HEK293 (cell line): ENCODE measurements around the gene TMPRSS6.

Source experiments
- CTCF ChIA-PET: fragments of 350-600 bp; formaldehyde crosslinking; extraction: SDS; loops from one replicate; lab custom pipeline; 2021; ENCODE audit warnings: antibody characterized with exemption; lab: Yijun Ruan, JAX
- POLR2A ChIA-PET: fragments of 300-600 bp; formaldehyde crosslinking; extraction: SDS; loops from one replicate; lab custom pipeline; 2020; ENCODE audit warnings: antibody characterized with exemption, inconsistent platforms; lab: Yijun Ruan, JAX
- H3K27ac ChIP-seq: fragments of 200-500 bp; sonication (Bioruptor generic); 2 replicates; pipeline ENCODE4 v1.5.1; 2014; ENCODE audit warnings: low read depth, low read length, control low read depth, inconsistent platforms; ENCODE audit errors: extremely low read depth
- H3K36me3 ChIP-seq, 2 experiments: fragments of 200-500 bp in 1 of 2; sonication (Bioruptor generic) in 1 of 2; 1 replicate in 1 of 2; 2 replicates in 1 of 2; pipeline ENCODE4 v1.5.1; 2014 to 2017; ENCODE audit warnings: inconsistent platforms in 2 of 2, low read length in 2 of 2; ENCODE audit not compliant: control insufficient read depth in 2 of 2, insufficient read depth in 1 of 2
- H3K4me1 ChIP-seq: fragments of 200-500 bp; sonication (Bioruptor generic); 2 replicates; pipeline ENCODE4 v1.5.1; 2014; ENCODE audit warnings: mild to moderate bottlenecking, low read length, inconsistent platforms; ENCODE audit not compliant: control insufficient read depth, insufficient read depth
- H3K4me3 ChIP-seq: 2 replicates; pipeline ENCODE4 v1.5.1; 2011; ENCODE audit warnings: low read depth, mild to moderate bottlenecking, control low read depth, low read length, moderate library complexity
- H3K9me3 ChIP-seq: fragments of 200-500 bp; sonication (Bioruptor generic); 2 replicates; pipeline ENCODE4 v1.5.1; 2014; ENCODE audit warnings: low read depth, low read length, inconsistent platforms; ENCODE audit not compliant: control insufficient read depth, insufficient read depth
- KLF10 ChIP-seq: fragments of 450-650 bp; IDR thresholded peaks from 2 replicates; pipeline ENCODE4 v1.5.1; 2018; ENCODE audit warnings: missing biosample characterization, mild to moderate bottlenecking, missing genetic modification characterization
- ZBTB20 ChIP-seq: fragments of 450-650 bp; formaldehyde crosslinking; IDR thresholded peaks from 2 replicates; pipeline ENCODE4 v1.5.1; 2016; ENCODE audit warnings: missing biosample characterization, missing genetic modification characterization
- ZNF121 ChIP-seq: fragments of 450-650 bp; formaldehyde crosslinking; IDR thresholded peaks from 2 replicates; pipeline ENCODE4 v1.5.1; 2016; ENCODE audit warnings: missing biosample characterization, missing genetic modification characterization
- ZNF2 ChIP-seq: fragments of 450-650 bp; formaldehyde crosslinking; IDR thresholded peaks from 2 replicates; pipeline ENCODE4 v1.5.1; 2016; ENCODE audit warnings: missing biosample characterization, missing genetic modification characterization
- ZNF214 ChIP-seq: fragments of 450-650 bp; formaldehyde crosslinking; IDR thresholded peaks from 2 replicates; pipeline ENCODE4 v1.5.1; 2017; ENCODE audit warnings: missing biosample characterization, mild to moderate bottlenecking, missing genetic modification characterization, borderline replicate concordance
- ZNF23 ChIP-seq: fragments of 450-650 bp; formaldehyde crosslinking; IDR thresholded peaks from 2 replicates; pipeline ENCODE4 v1.5.1; 2016; ENCODE audit warnings: missing biosample characterization, missing genetic modification characterization, borderline replicate concordance
- ZNF311 ChIP-seq: fragments of 450-650 bp; formaldehyde crosslinking; IDR thresholded peaks from 2 replicates; pipeline ENCODE4 v1.5.1; 2017; ENCODE audit warnings: missing biosample characterization, missing genetic modification characterization, borderline replicate concordance
- ZNF335 ChIP-seq: fragments of 450-650 bp; formaldehyde crosslinking; conservative IDR thresholded peaks from 2 replicates; pipeline ENCODE4 v1.5.1; 2016; ENCODE audit warnings: missing biosample characterization, missing genetic modification characterization
- ZNF341 ChIP-seq: fragments of 450-650 bp; formaldehyde crosslinking; IDR thresholded peaks from 2 replicates; pipeline ENCODE4; 2016; ENCODE audit warnings: low read depth, missing biosample characterization, missing genetic modification characterization
- ZNF366 ChIP-seq: fragments of 450-650 bp; formaldehyde crosslinking; conservative IDR thresholded peaks from 2 replicates; pipeline ENCODE4 v1.5.1; 2016; ENCODE audit warnings: missing biosample characterization, missing genetic modification characterization
- ZNF530 ChIP-seq: fragments of 450-650 bp; formaldehyde crosslinking; IDR thresholded peaks from 2 replicates; pipeline ENCODE4 v1.5.1; 2016; ENCODE audit warnings: low read depth, missing biosample characterization, missing genetic modification characterization
- ZNF548 ChIP-seq: fragments of 450-650 bp; formaldehyde crosslinking; IDR thresholded peaks from 2 replicates; pipeline ENCODE4 v1.5.1; 2016; ENCODE audit warnings: missing biosample characterization, missing genetic modification characterization
- ZNF558 ChIP-seq: fragments of 450-650 bp; formaldehyde crosslinking; IDR thresholded peaks from 2 replicates; pipeline ENCODE4 v1.5.1; 2016; ENCODE audit warnings: missing biosample characterization, missing genetic modification characterization
- ZNF626 ChIP-seq: fragments of 450-650 bp; sonication (Bioruptor Pico); formaldehyde crosslinking; IDR thresholded peaks from 2 replicates; pipeline ENCODE4 v1.5.1; 2018; ENCODE audit warnings: missing biosample characterization, missing genetic modification characterization, inconsistent platforms
- TF ChIP-seq, protein P1 (sequence below): fragments of 450-650 bp; IDR thresholded peaks from 2 replicates; pipeline ENCODE4 v1.5.1; 2018; ENCODE audit warnings: missing biosample characterization, missing genetic modification characterization

Gene TMPRSS6

DNA sequence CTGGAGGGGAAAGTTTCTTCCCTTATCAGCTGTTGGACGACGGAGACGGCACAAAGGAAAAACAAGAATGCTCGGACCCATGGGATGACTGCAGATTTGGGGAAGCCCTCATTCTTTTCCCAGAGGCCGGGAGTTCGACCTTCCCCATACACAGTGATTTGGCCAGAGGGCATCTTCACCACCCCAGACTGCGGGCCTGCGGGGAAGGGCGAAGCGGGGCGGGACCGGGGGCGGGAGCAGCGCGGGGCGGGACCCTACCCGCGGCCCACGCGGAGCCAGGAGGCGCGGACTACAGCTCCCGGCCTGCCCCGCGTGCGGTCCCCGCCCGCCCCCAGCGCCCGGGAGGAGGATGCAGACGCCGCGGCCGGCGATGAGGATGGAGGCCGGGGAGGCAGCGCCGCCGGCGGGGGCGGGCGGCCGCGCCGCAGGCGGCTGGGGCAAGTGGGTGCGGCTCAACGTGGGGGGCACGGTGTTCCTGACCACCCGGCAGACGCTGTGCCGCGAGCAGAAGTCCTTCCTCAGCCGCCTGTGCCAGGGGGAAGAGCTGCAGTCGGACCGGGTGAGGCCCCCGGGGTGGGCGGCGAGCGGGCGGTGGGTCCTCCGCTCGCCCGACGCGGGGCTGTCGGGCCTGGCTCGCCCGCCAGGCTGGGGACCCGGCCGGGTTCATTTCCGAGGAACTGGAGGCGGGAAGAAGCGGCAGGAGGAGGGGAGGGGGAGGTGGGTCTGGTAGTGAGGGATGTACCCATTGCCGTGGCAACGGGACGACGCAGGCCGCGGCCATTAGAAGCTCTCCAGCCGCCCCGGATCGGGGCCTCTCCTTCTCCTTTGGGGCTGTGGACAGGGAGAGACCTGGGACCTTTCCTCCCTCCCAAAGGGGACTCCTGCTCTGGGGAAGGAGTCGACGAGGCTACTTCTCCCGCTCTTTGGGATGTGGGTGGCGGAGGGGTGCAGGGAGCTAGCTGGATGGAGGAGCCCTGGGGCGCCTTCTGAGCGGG, 57.8 kb downstream of the TMPRSS6 start, which contains the start of gene KCTD17 (continued):
- TF ChIP-seq KLF10: peak; percentile 32; the same call in 1 of the 2 replicates
- TF ChIP-seq ZBTB20 (tag by site-specific recombination): peak; percentile 85
- TF ChIP-seq, protein P1, sequence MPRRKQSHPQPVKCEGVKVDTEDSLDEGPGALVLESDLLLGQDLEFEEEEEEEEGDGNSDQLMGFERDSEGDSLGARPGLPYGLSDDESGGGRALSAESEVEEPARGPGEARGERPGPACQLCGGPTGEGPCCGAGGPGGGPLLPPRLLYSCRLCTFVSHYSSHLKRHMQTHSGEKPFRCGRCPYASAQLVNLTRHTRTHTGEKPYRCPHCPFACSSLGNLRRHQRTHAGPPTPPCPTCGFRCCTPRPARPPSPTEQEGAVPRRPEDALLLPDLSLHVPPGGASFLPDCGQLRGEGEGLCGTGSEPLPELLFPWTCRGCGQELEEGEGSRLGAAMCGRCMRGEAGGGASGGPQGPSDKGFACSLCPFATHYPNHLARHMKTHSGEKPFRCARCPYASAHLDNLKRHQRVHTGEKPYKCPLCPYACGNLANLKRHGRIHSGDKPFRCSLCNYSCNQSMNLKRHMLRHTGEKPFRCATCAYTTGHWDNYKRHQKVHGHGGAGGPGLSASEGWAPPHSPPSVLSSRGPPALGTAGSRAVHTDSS: peak; percentile 59
- TF ChIP-seq ZNF121 (tag by site-specific recombination): peak; percentile 68; the same call in 1 of the 2 replicates
- TF ChIP-seq ZNF335: peak; percentile 63
- no peak for TF ChIP-seq ZNF366

DNA sequence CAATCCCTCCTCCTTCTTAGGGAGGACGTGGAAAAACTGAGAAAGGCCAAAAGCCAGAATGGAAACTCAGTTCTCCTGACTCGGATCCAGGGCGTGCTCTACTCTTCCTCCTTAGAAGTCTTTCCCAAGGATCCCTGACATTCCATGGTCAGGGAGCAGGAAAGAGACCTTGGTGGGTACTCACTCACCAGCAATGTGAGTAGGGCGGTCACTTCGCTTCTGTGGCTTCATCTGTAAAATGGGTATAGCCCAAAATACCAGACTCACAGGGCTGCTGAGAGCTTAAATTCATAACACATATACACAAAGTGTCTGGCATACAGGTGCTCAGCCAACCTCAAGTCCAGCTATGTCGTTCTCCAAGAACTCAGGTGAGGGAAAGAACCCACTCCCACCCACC, 58.6 kb downstream of the TMPRSS6 start:
- CTCF ChIA-PET: interaction anchor here (0.7 to 1.5 kb wide), 5 partner anchors 8 to 255 kb away, joined by 3 to 6 read pairs (median 4); no protein-coding TSS in a partner anchor
- H3K4me3 ChIP-seq: no peak overlapping the region
- POLR2A ChIA-PET: interaction anchor here (0.5 to 1.7 kb wide), 12 partner anchors 8 to 140 kb away, joined by 3 to 7 read pairs (median 3); partner anchors contain the start of gene TST

DNA sequence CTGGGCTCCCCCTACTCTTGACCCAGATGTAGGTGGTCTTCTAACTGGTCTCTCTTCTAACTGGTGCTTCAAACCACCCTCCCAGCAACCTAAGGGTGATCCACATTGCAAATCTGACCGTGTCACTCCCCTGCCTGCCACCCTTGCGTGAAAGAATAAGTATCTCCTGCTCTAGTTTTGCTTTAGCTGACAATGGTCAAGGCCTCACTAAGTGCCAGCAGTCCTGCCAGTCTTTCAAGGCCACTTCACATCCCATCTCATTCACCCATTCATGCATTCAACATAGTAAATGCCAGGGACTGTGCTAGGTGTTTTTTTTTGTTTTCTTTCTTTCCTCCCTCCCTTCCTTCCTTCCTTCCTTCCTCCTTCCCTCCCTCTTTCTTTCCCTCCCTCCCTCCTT, 60.3 kb downstream of the TMPRSS6 start:
- Histone ChIP-seq H3K4me1 (peaks cover 5% of the 10 kb centered on the region; the same call in 1 of the 2 replicates), H3K27ac (no peak overlapping the region), H3K4me3 (no peak overlapping the region), H3K36me3 (peaks cover 0 to 15% of the 10 kb centered on the region in 2 experiments; a peak in 1 of 3 replicates), H3K9me3 (no peaks in the 10 kb centered on the region)
- ChIA-PET POLR2A (no interaction called here), CTCF (interaction anchor here (0.6 to 1.3 kb wide), 2 partner anchors 11 to 73 kb away, joined by 3 read pairs; no protein-coding TSS in a partner anchor)
- TF ChIP-seq ZNF23 (no peak), ZNF366 (peak; percentile 88)

More for the DNA sequence above, 58.6 kb downstream of the TMPRSS6 start:
- peaks cover 5% of the 10 kb centered on the region; the same call in 1 of the 2 replicates for H3K4me1 ChIP-seq
- H3K36me3 ChIP-seq: peaks cover 0 to 31% of the 10 kb centered on the region in 2 experiments; a peak in 1 of 3 replicates
- H3K27ac ChIP-seq: no peak overlapping the region
- no peak for TF ChIP-seq ZNF530 (tag by site-specific recombination)
- no peak for TF ChIP-seq ZNF2 (tag by site-specific recombination)
- no peak for TF ChIP-seq ZNF214 (tag by site-specific recombination)
- no peaks in the 10 kb centered on the region for H3K9me3 ChIP-seq

DNA sequence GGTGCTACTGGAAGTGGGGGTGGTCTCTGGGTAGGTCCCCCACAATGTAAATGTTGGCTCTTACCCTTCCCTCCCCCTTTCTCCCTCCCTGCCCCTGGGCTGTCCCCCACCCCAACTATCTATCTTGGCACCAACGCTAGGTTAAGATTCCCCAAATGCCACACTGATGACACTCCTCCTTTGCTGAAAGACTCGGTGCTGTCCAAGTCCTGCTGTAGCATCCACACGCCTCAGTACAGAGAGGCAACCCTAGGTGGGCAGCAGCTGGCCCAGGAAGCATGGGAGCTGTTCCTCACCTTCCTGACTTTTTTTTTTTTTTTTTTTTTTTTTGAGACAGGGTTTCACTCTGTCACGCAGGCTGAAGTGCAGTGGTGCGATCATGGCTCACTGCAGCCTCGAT, 61.4 kb downstream of the TMPRSS6 start:
- Histone ChIP-seq H3K4me3 (no peak overlapping the region), H3K27ac (no peak overlapping the region)
- CTCF ChIA-PET: interaction anchor here (0.6 to 1.3 kb wide), 6 partner anchors 28 to 274 kb away, joined by 3 to 4 read pairs (median 3); no protein-coding TSS in a partner anchor
- TF ChIP-seq ZNF558 (tag by site-specific recombination) (no peak), ZNF548 (no peak)
- TF ChIP-seq, all 188 proteins: peak for 0
- Histone ChIP-seq H3K4me1 (peaks cover 5% of the 10 kb centered on the region; the same call in 1 of the 2 replicates), H3K36me3 (peaks cover 0 to 4% of the 10 kb centered on the region in 2 experiments; a peak in 1 of 3 replicates), H3K9me3 (no peaks in the 10 kb centered on the region)
- POLR2A ChIA-PET: no interaction called here

DNA sequence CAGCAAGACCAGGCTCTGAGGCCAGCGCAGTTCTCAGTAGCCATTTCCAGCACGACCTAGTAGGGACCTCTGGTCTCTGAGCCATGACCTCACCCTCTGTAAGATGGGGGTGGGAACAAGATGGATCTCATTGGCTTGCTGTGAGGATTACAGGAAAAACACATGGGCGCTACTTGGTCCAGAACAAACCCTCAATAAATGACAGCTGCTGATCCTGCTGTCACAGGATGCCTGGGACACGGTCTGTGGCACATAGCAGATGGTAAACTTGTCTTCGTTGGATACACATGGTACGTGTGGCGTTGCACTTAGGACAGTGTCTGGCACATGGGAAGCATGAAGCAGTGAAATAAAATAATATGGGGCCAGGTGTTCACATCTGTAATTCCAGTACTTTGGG, 62.5 kb downstream of the TMPRSS6 start:
- H3K36me3 ChIP-seq: no peaks in the 10 kb centered on the region
- no peak overlapping the region for H3K4me3 ChIP-seq
- ChIA-PET CTCF (interaction anchor here (0.6 to 1.3 kb wide), 7 partner anchors 8 to 69 kb away, joined by 3 to 7 read pairs (median 4); no protein-coding TSS in a partner anchor), POLR2A (no interaction called here)
- no peaks in the 10 kb centered on the region for H3K4me1 ChIP-seq
- no peaks in the 10 kb centered on the region for H3K9me3 ChIP-seq
- TF ChIP-seq ZNF341 (tag by site-specific recombination) (no peak), ZNF311 (no peak), ZNF626 (tag by site-specific recombination) (no peak)
- no peak overlapping the region for H3K27ac ChIP-seq
